Nucleus accumbens (tissue), 56 donors: ENCODE results near the gene DCAF4.

ENCODE experiments used
- DNase-seq, 56 donors: peaks; one replicate each; lab custom pipeline; 2025; lab: John Stamatoyannopoulos, UW

Gene DCAF4

DNA sequence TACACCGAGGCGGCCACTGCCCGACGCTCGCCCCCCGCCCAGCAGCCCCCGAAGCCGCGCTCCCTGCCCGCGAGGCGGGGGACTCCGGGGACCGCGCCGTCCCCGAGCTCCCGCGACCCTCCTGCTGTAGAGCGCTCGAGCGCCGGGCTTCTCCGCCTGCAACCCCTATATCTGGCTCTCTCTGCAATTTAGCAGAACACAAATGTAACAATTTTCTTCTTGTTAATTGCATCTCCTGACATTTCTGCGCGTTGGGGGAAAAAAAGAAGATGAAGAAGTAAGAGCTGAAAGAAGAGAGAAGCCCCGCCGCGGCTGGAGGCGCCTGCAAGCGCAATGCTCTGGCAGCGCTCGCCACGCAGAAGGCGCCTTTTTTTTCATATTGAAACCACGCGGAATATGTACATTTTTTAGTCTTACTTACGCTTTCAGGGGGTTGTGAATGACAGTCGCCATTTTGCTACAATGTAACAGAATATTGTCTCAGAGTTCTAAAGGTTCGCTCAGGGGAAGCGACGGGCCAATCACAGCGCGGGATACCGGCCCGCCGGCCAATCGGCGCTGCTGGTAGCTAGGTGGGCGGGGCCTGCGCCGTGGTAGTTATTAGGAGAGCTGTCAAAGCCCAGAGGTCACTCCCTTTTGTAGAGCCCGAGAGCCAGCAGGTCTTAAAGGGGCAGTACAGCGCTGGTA lies 32.5 kb upstream of the DCAF4 start, which contains the start of gene DPF3:
Gene DPF3 (minus strand): TSS at position 466 of the 687 bp plus-strand sequence. CDS start 13 bp downstream, at position 453.
- peak; percentile 45 to 97 (median 92) for DNase-seq

DNA sequence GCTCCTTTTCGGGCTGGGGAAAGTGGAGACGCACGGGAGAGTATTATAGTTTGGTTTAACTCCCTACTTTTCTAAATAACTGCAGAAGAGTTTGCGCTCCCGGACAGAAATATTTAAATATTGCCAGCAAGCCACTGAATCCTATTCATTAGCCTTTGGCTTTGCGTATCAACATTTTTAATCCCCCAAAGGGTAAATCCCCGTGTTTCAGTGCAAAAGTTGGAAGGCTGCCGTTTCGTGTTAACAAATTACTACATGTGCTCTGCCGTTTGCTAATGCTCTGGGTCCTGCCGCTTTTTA lies 32.0 kb upstream of the DCAF4 start:
- DNase-seq: no peak

DNA sequence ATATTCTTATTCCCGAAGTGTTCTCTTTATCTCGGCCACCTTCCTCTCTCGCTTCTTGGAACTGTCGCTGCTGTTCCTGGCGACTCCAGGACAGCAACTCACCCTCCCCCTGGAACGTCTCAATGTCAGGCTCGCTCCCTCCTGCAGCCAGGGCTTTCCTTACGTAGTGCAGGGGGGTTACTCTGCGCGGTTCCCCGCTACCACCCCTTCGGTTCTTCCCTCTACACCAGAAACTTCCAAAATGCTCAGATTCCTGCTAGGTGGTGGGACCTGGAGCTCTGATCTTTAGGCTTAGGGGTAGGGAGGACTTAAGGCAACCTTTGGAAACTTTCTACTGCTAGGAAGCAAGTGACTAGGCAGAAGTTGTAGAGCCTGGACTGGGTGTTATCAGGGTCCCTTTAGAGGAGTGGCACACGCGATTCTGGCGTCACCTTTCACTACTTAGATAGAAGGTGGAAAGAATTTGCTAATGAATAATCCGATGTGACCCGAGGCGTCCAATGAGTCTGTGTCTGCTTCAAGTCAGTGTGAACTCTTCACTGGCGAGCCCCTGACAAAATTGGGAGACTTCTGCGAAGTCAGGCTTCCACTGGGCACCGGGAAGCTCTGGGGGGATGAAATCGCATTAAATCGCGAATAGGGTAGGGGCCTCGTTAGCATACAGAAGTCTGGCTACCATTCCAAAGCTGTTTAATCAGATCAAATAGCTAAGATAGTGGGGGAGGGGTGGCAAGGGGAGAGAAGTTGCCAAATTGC lies 31.5 kb upstream of the DCAF4 start:
- peak in 18 of 56 donors; percentile 3 to 53 (median 21) for DNase-seq

DNA sequence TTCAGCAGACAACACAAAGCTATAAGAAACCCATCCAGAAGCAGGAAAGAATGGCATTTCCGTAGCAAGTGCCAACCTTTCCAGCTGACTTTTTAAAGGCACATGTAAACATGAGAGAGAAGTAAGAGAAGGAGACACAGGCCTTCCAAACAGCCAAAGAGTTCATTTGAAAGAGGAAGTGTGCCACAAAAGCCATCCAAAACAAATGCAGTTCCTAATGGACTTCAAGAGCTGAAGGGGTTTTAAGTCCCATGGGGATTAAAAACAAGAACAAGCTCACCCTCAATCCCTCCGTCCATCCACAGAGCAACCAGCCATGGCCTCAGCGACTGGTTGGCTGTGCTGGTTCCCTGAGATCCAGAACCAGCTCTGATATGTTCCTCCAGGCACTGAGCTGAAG lies 27.8 kb upstream of the DCAF4 start:
- DNase-seq: no peak

DNA sequence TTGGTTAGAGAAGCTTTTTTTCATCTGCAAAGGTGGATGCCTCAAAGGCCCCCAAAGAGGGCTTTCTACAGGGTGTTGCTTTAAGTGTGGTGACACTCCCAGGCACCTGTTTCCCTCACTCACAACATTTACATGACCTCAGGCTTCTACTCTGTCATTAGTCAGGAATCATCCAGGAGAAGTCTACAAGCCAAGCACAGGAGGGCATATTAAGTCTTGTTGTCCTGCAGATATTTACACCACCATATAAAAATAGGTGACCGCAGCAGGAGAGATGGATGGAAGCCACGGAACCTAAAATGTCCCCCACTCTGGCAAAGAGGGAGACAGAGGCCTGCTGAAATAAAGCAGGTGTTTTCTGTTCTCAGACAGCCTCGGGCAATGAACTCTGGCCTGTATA lies 24.9 kb upstream of the DCAF4 start:
- DNase-seq: no peak

GRCh38 chr14:72902801-72903530 lies 23.3 kb upstream of the DCAF4 start:
- no peak for DNase-seq

- no peak for DNase-seq
Observed at GRCh38 chr14:72903716-72904115, 22.5 kb upstream of the DCAF4 start.

- DNase-seq: no peak
Observed at GRCh38 chr14:72904218-72904617, 22.0 kb upstream of the DCAF4 start.

DNA sequence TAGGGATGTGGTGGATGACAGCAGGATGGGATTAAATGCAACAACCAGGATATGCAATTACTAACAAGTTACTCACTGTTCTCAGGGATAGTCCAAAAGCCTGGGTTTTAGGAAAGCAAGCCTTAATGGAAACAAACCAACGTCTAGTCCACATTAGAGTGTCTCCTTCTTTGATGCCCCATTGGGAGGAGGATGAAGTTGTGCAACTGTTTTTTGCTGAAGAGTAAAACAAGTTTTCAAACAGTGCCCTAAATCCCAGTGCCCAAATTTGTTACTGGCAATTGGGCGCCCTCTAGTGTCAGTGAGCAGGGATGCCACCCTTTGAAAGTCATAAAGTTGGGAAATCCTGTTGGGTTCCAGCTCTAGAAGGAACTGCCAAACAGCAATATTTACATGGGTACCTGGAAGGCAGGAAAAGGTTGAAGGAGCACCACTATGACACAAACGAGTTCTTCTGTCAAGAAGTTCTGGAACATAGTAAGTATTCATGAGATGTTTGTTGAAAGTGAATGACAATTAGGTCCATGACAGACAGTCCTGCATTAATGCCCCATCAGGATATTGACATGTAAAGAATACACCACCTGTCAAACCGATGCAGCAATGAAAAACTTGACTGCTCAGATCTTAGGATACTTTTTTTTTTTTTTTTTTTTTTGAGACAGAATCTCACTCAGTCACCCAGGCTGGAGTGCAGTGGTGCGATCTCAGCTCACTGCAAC lies 21.3 kb upstream of the DCAF4 start:
- peak in 41 of 56 donors; percentile 3 to 77 (median 32) for DNase-seq

DNA sequence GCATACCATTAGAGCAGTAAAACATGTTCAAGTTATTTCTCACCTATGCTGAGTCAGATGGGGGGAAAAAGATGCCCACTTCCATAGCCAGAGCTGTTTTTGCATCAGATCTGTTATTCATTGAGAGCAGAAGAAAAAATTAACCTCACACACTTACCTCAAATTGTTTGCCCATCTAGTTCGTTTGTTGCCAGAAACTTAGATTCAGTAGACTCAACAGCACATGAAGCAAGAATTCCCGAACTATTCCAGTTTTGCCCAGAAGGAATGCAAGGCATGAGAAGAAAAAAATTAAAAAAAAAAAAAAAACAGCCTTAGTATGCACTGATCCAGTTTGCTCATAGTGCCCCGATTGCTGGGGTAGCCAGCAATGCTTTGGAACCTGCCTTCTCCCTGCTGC lies 19.9 kb upstream of the DCAF4 start:
- no peak for DNase-seq

- DNase-seq: no peak
Observed at GRCh38 chr14:72906879-72907278, 19.4 kb upstream of the DCAF4 start.

DNA sequence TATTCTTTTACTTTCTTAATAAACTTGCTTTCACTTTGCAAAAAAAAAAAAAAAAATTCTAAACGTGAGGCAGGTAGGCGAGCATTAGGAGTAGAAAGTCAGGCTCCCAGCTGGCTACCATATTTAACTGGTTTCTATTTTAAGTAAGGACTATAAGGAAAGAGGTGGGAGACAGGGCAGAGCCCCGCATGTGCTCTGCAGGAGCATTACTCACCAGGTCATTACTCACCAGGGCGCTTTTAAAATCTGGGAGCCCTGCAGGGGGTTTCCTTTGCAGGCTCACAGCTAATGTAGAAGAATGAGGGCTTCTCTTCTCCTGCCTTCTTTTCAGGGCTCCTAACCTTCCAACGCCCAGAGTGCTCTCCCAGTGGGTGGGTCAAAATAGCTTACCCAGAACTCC lies 18.4 kb upstream of the DCAF4 start:
- no peak for DNase-seq

GRCh38 chr14:72909163-72909562 lies 17.1 kb upstream of the DCAF4 start:
- no peak for DNase-seq

GRCh38 chr14:72913809-72914208 lies 12.5 kb upstream of the DCAF4 start:
- DNase-seq: no peak

DNA sequence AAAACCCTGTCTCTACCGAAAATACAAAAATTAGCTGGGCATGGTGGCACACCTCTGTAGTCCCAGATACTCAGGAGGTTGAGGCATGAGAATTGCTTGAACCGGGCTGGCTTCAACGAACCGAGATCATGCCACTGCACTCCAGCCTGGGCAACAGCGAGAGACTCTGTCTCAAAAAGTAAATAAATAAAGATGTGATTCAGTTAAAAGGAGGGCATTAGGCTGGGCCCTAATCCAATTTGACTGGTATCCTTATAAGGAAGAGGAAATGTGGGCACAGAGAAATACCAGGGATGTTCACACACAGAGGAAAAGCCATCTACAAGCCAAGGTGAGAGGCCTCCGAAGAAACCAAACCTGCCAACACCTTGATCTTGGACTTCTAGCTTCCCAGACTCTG lies 10.1 kb upstream of the DCAF4 start:
- DNase-seq: no peak

DNA sequence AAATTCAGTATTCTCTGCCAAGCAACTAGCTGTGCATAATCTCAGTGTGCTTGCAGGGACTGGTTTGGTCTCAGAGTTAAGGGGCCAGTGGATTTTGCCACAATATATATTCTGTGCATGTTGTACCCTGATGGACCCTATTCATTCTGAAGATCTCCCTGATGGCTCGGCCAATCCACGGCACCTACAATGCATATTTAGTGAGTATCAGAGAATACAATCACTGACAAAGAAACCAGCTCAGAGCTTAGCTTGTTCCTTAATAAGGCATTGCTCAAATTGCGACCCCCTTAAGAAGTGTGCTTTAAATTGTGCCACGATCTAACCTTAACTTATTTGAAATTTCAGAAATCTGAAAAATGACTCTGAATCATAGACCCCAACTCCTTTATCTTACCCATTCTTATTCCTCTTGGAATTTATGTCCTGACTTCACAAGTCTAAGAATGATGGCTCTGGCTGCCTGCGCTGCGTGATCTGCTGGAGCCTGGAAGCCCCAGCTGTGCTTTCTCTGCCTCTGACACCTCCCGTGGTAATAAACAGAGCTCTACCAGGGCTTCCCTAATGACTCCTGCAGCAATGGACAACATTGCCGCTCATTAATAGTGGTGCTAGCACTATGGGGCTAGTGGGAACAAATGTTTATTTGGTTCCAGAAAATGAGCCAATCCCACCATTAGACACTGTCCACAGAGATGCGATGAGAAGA lies 9.0 kb upstream of the DCAF4 start:
- DNase-seq: no peak

DNA sequence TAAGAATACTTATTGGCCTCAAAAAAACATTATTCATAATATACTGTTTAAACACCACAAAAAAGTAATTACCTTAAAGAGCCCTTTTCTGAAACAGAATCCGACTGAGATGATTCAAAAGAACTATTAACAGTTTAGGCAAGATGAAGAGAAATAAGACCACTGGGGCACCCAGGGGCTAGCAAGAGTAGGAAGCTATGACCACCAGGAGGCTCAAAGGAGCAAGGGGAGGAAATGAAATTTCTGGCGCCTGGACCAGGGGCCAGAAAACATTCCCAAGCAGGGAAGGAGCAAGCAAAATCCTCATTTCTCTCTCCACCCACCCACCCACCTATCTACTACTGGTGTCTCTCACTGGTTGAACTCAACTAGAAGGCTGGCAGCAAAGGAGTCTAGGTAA lies 6.3 kb upstream of the DCAF4 start:
- no peak for DNase-seq

- no peak for DNase-seq
Observed at GRCh38 chr14:72921396-72921795, 4.9 kb upstream of the DCAF4 start.

- peak in 1 of 56 donors; percentile 15 for DNase-seq
Observed at GRCh38 chr14:72924337-72924736, 1.9 kb upstream of the DCAF4 start.

DNA sequence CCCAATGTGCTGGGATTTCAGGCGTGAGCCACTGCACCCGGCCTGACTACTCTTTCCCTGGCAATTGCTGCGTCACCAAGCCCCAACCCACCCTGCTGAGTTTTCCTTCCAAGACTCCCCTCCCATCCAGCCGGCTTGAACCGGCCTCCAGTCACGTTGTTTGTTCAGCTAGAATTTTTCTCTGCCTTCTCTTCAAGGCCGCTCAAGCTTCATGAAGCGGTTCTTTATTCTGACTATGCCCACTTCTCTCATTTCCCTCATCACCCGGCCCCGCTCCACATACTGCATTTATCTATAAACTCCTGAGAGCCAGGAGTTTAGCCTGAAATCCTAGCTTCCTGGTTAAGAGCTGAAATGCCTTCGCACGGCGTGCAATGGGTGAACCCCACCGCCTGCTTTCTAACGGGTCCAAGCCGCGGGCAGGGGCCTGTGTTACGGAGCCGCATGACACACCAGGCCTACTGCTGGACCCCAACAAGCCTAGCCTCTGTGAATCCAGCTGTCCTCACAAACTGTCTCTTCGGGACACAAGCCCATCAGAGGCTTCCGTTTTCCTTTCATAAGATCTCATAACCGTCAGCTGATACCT lies 999 bp upstream of the DCAF4 start:
- DNase-seq: peak in 1 of 56 donors; percentile 4
